AG04450 (cell line): ENCODE results near the gene DAO. TPM values are rescaled to one million over a fixed set of nuclear protein-coding genes. Genes with fewer than 3 reads are reported as not detected.

ENCODE experiments used
- CTCF ChIA-PET: fragments of 300-600, 350-600 bp; formaldehyde crosslinking; extraction: SDS; loops from one replicate; lab custom pipeline; 2022; ENCODE audit warnings: antibody characterized with exemption, inconsistent platforms; lab: Charles Lee
- POLR2A ChIA-PET: fragments of 350-600 bp; formaldehyde crosslinking; extraction: SDS; loops from one replicate; lab custom pipeline; 2021; ENCODE audit warnings: antibody characterized with exemption, inconsistent platforms; lab: Yijun Ruan, JAX
- DNase-seq: peaks from one replicate; pipeline ENCODE4 v3.0.0-alpha.2; 2011; ENCODE audit warnings: low read depth, low spot score
- H3K27ac ChIP-seq: one replicate; pipeline ENCODE4 v1.5.1; 2012; ENCODE audit warnings: low read depth, low read length, control low read depth
- H3K27me3 ChIP-seq: one replicate; pipeline ENCODE4 v1.6.0; 2012; ENCODE audit warnings: low read length; ENCODE audit not compliant: control insufficient read depth, insufficient read depth
- H3K4me3 ChIP-seq: 2 replicates; pipeline ENCODE4 v1.5.1; 2011; ENCODE audit warnings: mild to moderate bottlenecking, low read depth, low read length, control low read depth
- H3K9me3 ChIP-seq: 2 replicates; pipeline ENCODE4 v1.5.1; 2012; ENCODE audit warnings: low read length; ENCODE audit not compliant: control insufficient read depth, insufficient read depth
- polyA plus RNA-seq: library from polyadenylated mRNA; depleted of rRNA; stranded (reverse); fragments of >200 nt; gene quantifications from 2 replicates; pipeline ENCODE4 v1.2.3, GENCODE V29; 2011
- TF ChIP-seq, protein P1 (sequence below): IDR thresholded peaks from 2 replicates; pipeline ENCODE4 v1.5.1; 2011; ENCODE audit warnings: low read depth, low read length, control low read depth, inconsistent platforms

DAO gene
- polyA plus RNA-seq, 1 experiment = not detected

DNA sequence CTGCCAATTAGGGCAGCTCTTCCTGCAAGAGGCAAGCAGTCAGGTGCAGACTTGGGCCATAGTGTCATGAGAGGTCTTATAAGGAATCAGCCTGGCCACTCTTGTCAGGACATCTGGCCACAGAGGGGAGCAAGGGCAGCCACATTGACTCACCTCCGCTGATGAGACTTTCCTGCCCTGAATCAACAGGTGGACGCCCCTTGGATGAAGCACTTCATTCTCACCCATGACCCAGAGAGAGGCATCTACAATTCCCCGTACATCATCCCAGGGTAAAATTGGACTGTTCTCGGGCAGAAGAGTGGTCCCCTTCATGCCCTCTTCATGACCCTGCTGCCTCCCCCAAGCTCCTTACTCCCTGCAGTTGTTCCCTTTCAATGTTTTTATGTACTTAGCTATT lies 16.9 kb downstream of the DAO start:
- no peaks in the 10 kb centered on the region for H3K9me3 ChIP-seq
- TF ChIP-seq, protein P1, sequence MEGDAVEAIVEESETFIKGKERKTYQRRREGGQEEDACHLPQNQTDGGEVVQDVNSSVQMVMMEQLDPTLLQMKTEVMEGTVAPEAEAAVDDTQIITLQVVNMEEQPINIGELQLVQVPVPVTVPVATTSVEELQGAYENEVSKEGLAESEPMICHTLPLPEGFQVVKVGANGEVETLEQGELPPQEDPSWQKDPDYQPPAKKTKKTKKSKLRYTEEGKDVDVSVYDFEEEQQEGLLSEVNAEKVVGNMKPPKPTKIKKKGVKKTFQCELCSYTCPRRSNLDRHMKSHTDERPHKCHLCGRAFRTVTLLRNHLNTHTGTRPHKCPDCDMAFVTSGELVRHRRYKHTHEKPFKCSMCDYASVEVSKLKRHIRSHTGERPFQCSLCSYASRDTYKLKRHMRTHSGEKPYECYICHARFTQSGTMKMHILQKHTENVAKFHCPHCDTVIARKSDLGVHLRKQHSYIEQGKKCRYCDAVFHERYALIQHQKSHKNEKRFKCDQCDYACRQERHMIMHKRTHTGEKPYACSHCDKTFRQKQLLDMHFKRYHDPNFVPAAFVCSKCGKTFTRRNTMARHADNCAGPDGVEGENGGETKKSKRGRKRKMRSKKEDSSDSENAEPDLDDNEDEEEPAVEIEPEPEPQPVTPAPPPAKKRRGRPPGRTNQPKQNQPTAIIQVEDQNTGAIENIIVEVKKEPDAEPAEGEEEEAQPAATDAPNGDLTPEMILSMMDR = no peak
- ChIA-PET CTCF (interaction anchor here (0.6 kb wide), 1 partner anchor 13 kb away, joined by 3 read pairs; no protein-coding TSS in a partner anchor), POLR2A (no interaction called here)
- no peak overlapping the region for H3K27ac ChIP-seq
- H3K4me3 ChIP-seq = no peak overlapping the region
- peaks cover 2% of the 10 kb centered on the region for H3K27me3 ChIP-seq
- DNase-seq = no peak

DNA sequence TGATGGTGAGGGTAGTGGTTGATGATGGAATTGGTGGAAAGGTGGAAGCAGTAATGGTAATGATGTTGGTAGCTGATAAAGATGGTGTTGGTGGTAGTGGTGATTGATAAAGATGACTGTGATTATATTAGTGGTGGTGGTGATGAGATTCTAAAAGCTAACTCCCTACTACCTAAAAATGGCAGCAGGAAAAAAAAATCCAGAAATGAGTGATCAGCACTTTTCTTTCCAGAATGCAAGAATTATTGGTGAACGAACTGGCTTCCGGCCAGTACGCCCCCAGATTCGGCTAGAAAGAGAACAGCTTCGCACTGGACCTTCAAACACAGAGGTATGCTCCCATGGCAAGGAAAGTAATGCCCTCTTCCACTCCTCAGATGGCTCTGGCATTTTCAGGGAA lies 19.3 kb downstream of the DAO start:
- Histone ChIP-seq H3K27ac (no peak overlapping the region), H3K27me3 (peaks cover 3% of the 10 kb centered on the region), H3K4me3 (no peak overlapping the region), H3K9me3 (no peaks in the 10 kb centered on the region)
- CTCF ChIA-PET = no interaction called here
- no peak for DNase-seq
- POLR2A ChIA-PET = no interaction called here
- TF ChIP-seq, protein P1 = no peak

DNA sequence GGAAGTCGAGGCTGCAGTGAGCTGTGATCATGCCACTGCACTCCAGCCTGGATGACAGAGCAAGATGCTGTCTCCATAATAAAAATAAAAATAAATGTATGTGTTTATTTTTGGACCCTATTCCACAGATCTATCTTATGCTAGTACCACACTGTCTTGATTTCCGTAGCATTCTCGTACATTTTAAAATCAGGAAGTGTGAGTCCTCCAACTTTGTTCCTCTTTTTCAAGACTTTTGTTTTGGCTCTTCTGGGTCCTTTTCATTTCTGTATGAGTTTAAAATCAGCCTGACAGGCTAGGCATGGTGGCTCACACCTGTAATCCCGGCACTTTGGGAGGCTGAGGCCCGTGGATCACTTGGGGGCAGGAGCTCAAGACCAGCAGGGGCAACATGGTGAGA lies 25.8 kb downstream of the DAO start:
- DNase-seq = no peak
- H3K27me3 ChIP-seq = peaks cover 3% of the 10 kb centered on the region
- no peak overlapping the region for H3K4me3 ChIP-seq
- no peaks in the 10 kb centered on the region for H3K9me3 ChIP-seq
- ChIA-PET CTCF (no interaction called here), POLR2A (interaction anchor here (0.6 kb wide), 1 partner anchor 107 kb away, joined by 3 read pairs; no protein-coding TSS in a partner anchor)
- TF ChIP-seq, protein P1 = no peak
- no peak overlapping the region for H3K27ac ChIP-seq

DNA sequence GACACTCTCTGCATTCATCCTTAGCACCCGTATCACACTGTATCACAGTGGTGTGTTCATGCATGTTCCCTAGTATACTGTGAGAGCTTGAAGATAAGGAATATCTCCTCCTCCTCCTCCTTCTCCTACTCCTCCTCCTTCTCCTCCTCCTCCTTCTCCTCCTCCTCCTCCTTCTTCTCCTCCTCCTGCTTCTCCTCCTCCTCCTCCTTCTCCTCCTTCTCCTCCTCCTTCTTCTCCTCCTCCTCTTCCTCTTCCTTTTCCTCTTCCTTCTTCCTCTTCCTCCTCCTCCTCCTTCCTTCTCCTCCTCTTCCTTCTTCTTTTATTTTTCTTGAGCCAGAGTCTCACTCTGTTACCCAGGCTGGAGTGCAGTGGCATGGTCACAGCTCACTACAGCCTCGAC lies 27.1 kb downstream of the DAO start:
- TF ChIP-seq, protein P1 = no peak
- Histone ChIP-seq H3K4me3 (no peak overlapping the region), H3K27ac (no peak overlapping the region), H3K9me3 (no peaks in the 10 kb centered on the region), H3K27me3 (peaks cover 3% of the 10 kb centered on the region)
- POLR2A ChIA-PET = no interaction called here
- DNase-seq = no peak
- CTCF ChIA-PET = no interaction called here

DNA sequence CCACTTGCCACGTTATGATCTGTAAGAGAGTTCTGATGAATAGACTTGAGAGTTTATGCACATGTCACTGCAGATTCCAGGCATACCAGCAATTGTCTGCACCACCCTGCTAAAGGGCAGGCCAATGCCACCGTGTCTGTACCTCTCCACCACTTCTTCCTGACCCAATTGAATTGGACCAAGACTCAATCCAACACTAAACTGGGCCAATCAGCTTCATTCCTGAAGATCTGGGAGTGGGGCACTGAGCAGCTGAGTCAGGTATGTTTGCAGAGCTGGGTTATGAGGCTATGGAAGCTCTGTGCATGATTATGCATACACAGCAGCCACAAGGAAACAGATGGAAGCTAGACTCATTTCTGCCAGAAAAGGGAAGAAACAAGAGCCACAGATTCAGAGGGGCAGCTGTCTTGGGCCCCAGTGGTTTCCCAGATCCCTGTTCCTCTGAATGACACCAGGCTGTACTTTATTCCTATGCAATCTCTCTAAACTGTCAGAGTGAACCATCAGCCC lies 28.0 kb downstream of the DAO start:
- ChIA-PET POLR2A (no interaction called here), CTCF (interaction anchor here (1.1 kb wide), 1 partner anchor 43 kb away, joined by 4 read pairs; no protein-coding TSS in a partner anchor)
- H3K27me3 ChIP-seq = peaks cover 3% of the 10 kb centered on the region
- peaks cover 4% of the 10 kb centered on the region for H3K9me3 ChIP-seq
- TF ChIP-seq, protein P1 = no peak
- no peak overlapping the region for H3K27ac ChIP-seq
- H3K4me3 ChIP-seq = no peak overlapping the region
- no peak for DNase-seq
